Measurements from ENCODE around the gene CSRP1.
"Not testable (repeated sequence)": the region's sequence is repeated elsewhere in the genome, so short reads cannot be mapped to it uniquely, and the experiment has no call there.

Gene CSRP1

GRCh38 chr1:201495551-201496295, 11.2 kb downstream of the CSRP1 start:
- peak; percentile 89 for DNase-seq

- no peak for DNase-seq
Observed at GRCh38 chr1:201493757-201494617, 12.9 kb downstream of the CSRP1 start.

GRCh38 chr1:201493026-201493656, 13.8 kb downstream of the CSRP1 start:
- not testable (repeated sequence) for DNase-seq

GRCh38 chr1:201491896-201492511, 14.9 kb downstream of the CSRP1 start:
- DNase-seq: no peak

- DNase-seq: no peak
Observed at GRCh38 chr1:201490708-201491131, 16.2 kb downstream of the CSRP1 start.

GRCh38 chr1:201489643-201490261, 17.2 kb downstream of the CSRP1 start:
- DNase-seq: no peak

GRCh38 chr1:201488830-201489589, 17.9 kb downstream of the CSRP1 start:
- DNase-seq: no peak

GRCh38 chr1:201487742-201488141, 19.2 kb downstream of the CSRP1 start:
- DNase-seq: no peak

- no peak for DNase-seq
Observed at GRCh38 chr1:201486187-201486586, 20.7 kb downstream of the CSRP1 start.

- DNase-seq: no peak
Observed at GRCh38 chr1:201485184-201485774, 21.6 kb downstream of the CSRP1 start.

GRCh38 chr1:201483373-201483949, 23.5 kb downstream of the CSRP1 start:
- no peak for DNase-seq

- DNase-seq: no peak
Observed at GRCh38 chr1:201482755-201483154, 24.2 kb downstream of the CSRP1 start.

GRCh38 chr1:201481761-201482493, 25.0 kb downstream of the CSRP1 start:
- DNase-seq: peak; percentile 84

- no peak for DNase-seq
Observed at GRCh38 chr1:201481004-201481380, 25.9 kb downstream of the CSRP1 start.

- DNase-seq: no peak
Observed at GRCh38 chr1:201480231-201481003, 26.5 kb downstream of the CSRP1 start.

GRCh38 chr1:201479201-201479730, 27.7 kb downstream of the CSRP1 start:
- no peak for DNase-seq

GRCh38 chr1:201478666-201479065, 28.3 kb downstream of the CSRP1 start:
- DNase-seq: not testable (repeated sequence)

GRCh38 chr1:201476670-201477344, 30.1 kb downstream of the CSRP1 start:
- no peak for DNase-seq

Data from midbrain (tissue), 1 donor.